Left ventricle myocardium inferior (tissue), 1 donor: ENCODE measurements around the gene HNRNPA3. TPM values are rescaled to one million over a fixed set of nuclear protein-coding genes. Genes with fewer than 3 reads are reported as not detected.
"Not testable (repeated sequence)": the region's sequence is repeated elsewhere in the genome, so short reads cannot be mapped to it uniquely, and the experiment has no call there.

Experiments
- DNase-seq: peaks from one replicate; pipeline ENCODE4 v3.0.0-alpha.2; 2020
- H3K27ac ChIP-seq: fragments of 200-600 bp; replicated peaks from 2 replicates; pipeline ENCODE4 v1.8.0; 2021
- H3K27me3 ChIP-seq: fragments of 200-600 bp; 2 replicates; pipeline ENCODE4 v1.8.0; 2021; ENCODE audit warnings: low read depth
- H3K36me3 ChIP-seq: fragments of 200-600 bp; 2 replicates; pipeline ENCODE4 v1.8.0; 2021
- H3K4me1 ChIP-seq: fragments of 200-600 bp; 2 replicates; pipeline ENCODE4 v1.8.0; 2021
- H3K4me3 ChIP-seq: fragments of 200-600 bp; 2 replicates; pipeline ENCODE4 v1.8.0; 2021; ENCODE audit warnings: mild to moderate bottlenecking, moderate library complexity
- H3K9me3 ChIP-seq: fragments of 200-600 bp; replicated peaks from 2 replicates; pipeline ENCODE4 v1.8.0; 2021
- intact Hi-C: fragments of 100-400 bp; cut with micrococcal nuclease; formaldehyde crosslinking; loops from one replicate; pipeline ENCODE4 v1.11.0; 2022
- total RNA-seq: library from RNA; stranded (reverse); fragmentation: NEBNext Ultra II Directional; extraction: Animal tissue kit (Norgen Biotek cat#: 25700); gene quantifications from one replicate; pipeline ENCODE4 v1.2.1, GENCODE V29; 2021
- TF ChIP-seq, protein P1 (sequence below): fragments of 200-600 bp; IDR thresholded peaks from 2 replicates; pipeline ENCODE4 v1.8.0; 2021; ENCODE audit warnings: antibody characterized with exemption, mild to moderate bottlenecking, borderline replicate concordance
- donor health status: DM: no; HTN: yes; CAD: no; lungs with severe emphysema.

The HNRNPA3 gene
- total RNA-seq, 1 donor from 2014 or later: 73.2 TPM

GRCh38 chr2:177211169-177211568, 1.4 kb upstream of the HNRNPA3 start:
- Histone ChIP-seq H3K9me3 (no peaks in the 10 kb centered on the region), H3K27me3 (no peaks in the 10 kb centered on the region), H3K36me3 (peaks cover 15% of the 10 kb centered on the region), H3K4me3 (peak overlapping the region; percentile 92), H3K27ac (peak overlapping the region; percentile 99), H3K4me1 (peaks cover 48% of the 10 kb centered on the region)
- TF ChIP-seq, protein P1, sequence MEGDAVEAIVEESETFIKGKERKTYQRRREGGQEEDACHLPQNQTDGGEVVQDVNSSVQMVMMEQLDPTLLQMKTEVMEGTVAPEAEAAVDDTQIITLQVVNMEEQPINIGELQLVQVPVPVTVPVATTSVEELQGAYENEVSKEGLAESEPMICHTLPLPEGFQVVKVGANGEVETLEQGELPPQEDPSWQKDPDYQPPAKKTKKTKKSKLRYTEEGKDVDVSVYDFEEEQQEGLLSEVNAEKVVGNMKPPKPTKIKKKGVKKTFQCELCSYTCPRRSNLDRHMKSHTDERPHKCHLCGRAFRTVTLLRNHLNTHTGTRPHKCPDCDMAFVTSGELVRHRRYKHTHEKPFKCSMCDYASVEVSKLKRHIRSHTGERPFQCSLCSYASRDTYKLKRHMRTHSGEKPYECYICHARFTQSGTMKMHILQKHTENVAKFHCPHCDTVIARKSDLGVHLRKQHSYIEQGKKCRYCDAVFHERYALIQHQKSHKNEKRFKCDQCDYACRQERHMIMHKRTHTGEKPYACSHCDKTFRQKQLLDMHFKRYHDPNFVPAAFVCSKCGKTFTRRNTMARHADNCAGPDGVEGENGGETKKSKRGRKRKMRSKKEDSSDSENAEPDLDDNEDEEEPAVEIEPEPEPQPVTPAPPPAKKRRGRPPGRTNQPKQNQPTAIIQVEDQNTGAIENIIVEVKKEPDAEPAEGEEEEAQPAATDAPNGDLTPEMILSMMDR: no peak
- intact Hi-C loops: no loop called here
- DNase-seq: no peak

- no peak for DNase-seq
- peak overlapping the region; percentile 99 for H3K27ac ChIP-seq
- H3K36me3 ChIP-seq: peaks cover 20% of the 10 kb centered on the region
- peak overlapping the region; percentile 92 for H3K4me3 ChIP-seq
- H3K27me3 ChIP-seq: no peaks in the 10 kb centered on the region
- H3K4me1 ChIP-seq: peaks cover 53% of the 10 kb centered on the region
- H3K9me3 ChIP-seq: no peaks in the 10 kb centered on the region
- TF ChIP-seq, protein P1: no peak
- intact Hi-C loops: no loop called here
These were observed 953 bp upstream of the HNRNPA3 start for GRCh38 chr2:177211576-177212105.

DNA sequence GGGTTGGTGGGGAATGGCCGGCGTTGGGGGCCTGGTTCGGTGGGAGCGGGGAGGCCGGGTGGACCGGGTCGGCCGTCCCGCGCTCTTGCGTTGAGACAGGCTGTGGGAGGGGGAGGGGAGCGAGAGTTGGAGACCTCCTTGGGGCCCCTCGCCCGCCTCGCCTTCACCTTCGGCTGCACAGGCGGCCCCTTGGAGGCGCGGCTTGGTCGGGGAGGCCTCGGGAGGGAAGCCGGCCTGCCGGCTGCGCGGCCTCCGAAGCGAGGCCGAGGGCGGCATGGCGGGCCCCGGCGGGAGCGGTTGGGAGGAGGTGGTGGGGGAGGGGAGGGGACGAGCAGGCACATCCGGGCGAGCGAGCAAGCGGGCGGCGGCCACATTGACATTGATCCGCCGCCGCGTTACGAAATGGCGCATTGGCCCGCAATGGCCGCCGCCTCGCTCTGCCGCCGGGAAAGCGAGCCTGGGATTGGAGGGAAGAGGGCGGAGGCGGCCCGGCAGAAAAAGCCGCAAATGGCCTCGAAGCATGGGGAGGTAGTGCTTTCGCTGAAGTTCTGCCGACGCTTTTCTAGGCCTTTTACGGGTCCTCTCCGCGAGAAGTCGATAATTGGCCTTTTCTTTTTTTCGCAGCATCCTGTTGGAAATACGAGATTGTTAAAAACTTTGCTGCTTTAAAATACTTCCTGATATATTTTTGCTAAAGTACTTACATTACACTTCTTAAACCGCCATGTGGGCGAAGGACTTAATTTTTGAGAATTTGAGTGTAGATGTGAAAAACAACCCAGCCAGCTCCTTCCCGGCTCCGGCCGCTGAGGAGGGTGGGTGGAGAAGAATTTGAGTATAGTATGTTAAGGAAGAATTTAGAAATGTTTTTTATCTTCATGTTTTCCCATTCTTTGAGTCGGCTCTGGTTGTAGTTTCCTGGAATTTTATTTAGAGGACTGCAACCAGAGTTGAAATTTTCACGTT, 580 bp downstream of the HNRNPA3 start:
- H3K9me3 ChIP-seq: no peaks in the 10 kb centered on the region
- intact Hi-C loops: no loop called here
- DNase-seq: peak; percentile 94
- H3K4me3 ChIP-seq: peak overlapping the region; percentile 92
- peaks cover 35% of the 10 kb centered on the region for H3K36me3 ChIP-seq
- H3K27ac ChIP-seq: peak overlapping the region; percentile 99
- TF ChIP-seq, protein P1: no peak
- H3K27me3 ChIP-seq: no peaks in the 10 kb centered on the region
- peaks cover 68% of the 10 kb centered on the region for H3K4me1 ChIP-seq

GRCh38 chr2:177217247-177217843, 4.8 kb downstream of the HNRNPA3 start:
- H3K36me3 ChIP-seq: peaks cover 76% of the 10 kb centered on the region
- H3K9me3 ChIP-seq: no peaks in the 10 kb centered on the region
- no peak for DNase-seq
- no peaks in the 10 kb centered on the region for H3K27me3 ChIP-seq
- no peak overlapping the region for H3K27ac ChIP-seq
- H3K4me1 ChIP-seq: peaks cover 84% of the 10 kb centered on the region
- intact Hi-C loops: loop anchor here (5.0 kb wide), 1 partner anchor 45 kb away; the partner anchor contains the start of gene NFE2L2
- TF ChIP-seq, protein P1: no peak
- no peak overlapping the region for H3K4me3 ChIP-seq

DNA sequence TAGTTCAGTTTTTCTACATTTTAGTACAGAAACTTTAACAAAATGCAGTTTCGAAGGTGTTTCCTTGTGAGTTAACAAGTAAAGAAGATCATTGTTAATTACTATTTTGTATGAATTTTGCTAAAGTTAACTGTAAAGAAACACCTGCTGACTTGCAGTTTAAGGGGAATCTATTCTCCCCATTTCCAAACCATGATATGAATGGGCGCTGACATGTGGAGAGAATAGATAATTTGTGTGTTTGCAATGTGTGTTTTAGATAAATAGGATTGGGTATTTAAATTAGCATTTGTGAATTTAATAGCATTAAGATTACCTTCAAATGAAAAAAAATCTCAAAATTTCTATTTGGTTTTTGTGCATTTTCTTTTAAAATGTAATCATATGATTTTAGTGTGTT, 7.2 kb downstream of the HNRNPA3 start:
- H3K27me3 ChIP-seq, DNase-seq, H3K9me3 ChIP-seq, H3K27ac ChIP-seq, H3K4me3 ChIP-seq: not testable (repeated sequence)
- Histone ChIP-seq H3K4me1 (peaks cover 68% of the 10 kb centered on the region), H3K36me3 (peaks cover 98% of the 10 kb centered on the region)
- intact Hi-C loops: loop anchor here (5.0 kb wide), 1 partner anchor 43 kb away; the partner anchor contains the start of gene NFE2L2
